HL-60/S4 treated with phorbol 12-myristate 13-acetate at 8.2 ng/mL for 4 days and 3 days (cell line): ENCODE data around the gene PDK3.

ENCODE experiments used
- in situ Hi-C: fragments of 300-500 bp; cut with MboI; formaldehyde crosslinking; loops from 2 replicates; pipeline ENCODE4 v1.15.0; 2022; ENCODE audit warnings: low sequenced_read_pairs

PDK3 gene

GRCh38 chrX:24542756-24543155, 77.7 kb downstream of the PDK3 start:
- in situ Hi-C loops, result no loop called here

DNA sequence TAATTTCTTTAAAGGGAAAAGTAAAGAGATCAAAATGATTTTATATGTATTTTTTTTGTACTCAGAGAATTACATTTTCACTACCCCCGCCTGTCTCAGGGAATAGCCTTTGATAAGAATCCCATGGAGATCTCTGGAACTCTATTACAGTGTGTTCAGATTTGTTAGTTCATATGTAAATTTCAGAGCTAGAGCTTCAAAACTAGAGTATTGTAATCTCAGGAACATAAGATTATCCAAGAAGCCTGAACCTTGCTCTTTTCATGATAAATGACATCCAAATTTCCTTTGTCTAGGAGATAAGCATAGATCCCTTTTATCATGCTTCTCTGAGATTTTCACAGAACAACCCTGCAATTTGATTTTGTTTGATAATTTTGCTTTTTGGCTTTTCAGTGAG, 82.9 kb downstream of the PDK3 start:
- in situ Hi-C loops, result no loop called here

- in situ Hi-C loops, result no loop called here
These were observed 85.1 kb downstream of the PDK3 start for GRCh38 chrX:24550166-24550565.

DNA sequence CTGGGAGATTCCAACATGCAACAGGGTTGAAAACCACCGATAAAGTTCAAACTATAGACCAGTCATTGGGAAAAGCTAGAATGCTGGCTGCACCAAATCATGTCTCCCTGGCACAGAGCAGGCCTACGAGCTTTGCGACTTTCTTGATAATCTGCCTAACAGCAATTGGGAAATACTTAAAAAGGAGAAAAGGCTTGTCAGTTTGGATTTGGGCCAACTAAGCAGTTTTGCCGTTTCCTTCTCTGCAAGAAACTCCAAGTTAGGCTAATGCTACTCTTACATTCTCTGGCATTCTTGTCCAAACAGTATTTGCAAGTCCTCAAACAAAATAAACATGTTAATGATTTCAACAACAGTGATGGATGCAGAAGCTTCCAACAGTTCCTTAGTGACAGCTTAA, 87.9 kb downstream of the PDK3 start:
- in situ Hi-C loops, result no loop called here

DNA sequence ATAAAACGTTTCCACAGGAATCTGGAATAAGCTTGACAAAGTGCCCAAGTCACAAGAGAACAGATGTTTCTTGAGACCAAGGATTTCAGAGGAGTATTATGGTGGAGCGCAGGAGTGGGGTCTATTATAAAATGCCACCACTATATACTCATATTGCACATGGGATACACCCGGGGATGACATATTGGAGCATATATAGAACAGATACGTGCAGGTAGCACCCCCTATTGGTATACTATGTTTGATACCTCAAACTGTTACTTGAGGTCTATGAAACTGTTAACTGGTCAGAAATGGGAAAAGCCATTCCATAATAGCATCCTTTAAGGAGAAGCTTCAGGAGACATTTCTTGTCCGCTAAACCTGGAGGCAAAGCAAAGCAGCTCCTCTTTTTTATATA, 96.0 kb downstream of the PDK3 start:
- in situ Hi-C loops, result no loop called here

DNA sequence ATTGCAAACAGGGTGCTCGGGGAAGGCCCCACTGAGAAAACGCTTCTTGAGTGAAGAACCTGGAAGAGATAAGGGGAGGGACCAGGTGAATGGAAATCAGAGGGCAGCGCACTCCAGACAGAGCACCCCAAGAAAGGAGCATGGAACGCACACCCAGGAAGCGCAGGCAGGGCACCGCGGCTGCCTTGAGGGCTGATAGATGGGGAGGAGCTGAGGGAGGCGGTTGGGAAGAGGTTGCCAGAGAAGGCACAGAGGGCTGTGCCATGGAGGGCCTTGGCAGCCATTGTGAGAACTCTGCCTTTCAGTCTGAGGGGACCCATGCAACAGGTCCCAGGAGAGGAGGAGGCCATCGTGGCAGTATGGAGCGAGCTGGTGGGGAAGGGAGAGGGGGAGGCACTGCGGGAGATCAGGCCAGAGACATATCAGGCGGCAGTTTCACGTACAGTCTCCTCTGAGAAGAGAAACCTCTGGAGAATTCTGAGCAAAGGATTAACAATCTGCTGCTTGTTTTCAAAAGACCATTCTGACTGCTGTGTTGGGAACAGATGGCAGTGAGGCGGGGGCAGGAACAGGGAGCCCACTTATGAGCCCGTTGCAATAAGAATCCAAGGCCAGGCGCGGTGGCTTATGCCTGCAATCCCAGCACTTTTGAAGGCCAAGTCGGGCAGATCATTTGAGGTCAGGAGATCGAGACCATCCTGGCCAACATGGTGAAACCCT, 98.4 kb downstream of the PDK3 start:
- in situ Hi-C loops, result no loop called here

DNA sequence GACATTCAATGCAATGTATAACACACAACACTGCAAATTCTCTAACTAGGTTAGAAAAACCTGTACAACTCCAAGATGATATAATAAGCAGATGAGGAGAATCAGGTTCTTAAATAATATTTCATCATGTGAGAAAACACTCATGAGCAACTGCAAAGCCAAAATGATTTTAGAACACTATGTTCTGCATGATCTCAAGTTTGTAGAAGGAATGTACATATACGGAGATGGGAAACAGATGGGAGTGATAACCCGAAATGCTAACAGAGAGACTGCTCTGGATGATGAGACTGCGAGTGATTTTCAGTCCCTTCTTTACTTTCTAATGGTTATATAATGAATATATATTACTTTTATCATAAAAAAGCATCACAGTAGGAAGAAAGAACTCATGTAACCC, 101.2 kb downstream of the PDK3 start:
- in situ Hi-C loops, result no loop called here

- in situ Hi-C loops, result no loop called here
These were observed 102.1 kb downstream of the PDK3 start for GRCh38 chrX:24567169-24567568.

GRCh38 chrX:24574743-24575142, 109.7 kb downstream of the PDK3 start:
- in situ Hi-C loops, result no loop called here

- in situ Hi-C loops, result no loop called here
These were observed 110.4 kb downstream of the PDK3 start for GRCh38 chrX:24575496-24575895.

DNA sequence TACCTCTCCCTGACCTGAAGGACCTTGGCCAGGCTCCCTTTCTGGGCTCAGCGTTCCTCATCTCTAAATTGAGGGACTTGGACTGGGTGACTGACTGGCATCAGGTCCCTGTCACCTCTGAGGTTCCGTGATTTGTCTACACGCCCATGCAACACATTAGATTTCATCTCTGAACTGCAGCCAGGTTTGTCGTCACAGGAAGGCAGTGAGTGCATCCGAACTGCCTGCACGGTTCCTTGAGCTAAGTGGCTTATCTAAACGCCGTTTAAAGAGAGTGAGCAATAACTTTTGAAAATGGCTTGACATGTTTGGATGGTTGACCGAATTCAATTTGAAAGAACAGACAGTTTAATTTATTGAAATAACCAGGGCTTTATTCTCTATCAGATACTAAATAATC, 112.0 kb downstream of the PDK3 start:
- in situ Hi-C loops, result no loop called here
